Naive thymus-derived CD8-positive, alpha-beta T cell (primary cell): Measurements from ENCODE around the gene STING1. TPM values are rescaled to one million over a fixed set of nuclear protein-coding genes. Genes with fewer than 3 reads are reported as not detected.
"Not testable (repeated sequence)": the region's sequence is repeated elsewhere in the genome, so short reads cannot be mapped to it uniquely, and the experiment has no call there.

ENCODE experiments used
- ATAC-seq, 2 donors: fragments of 150-1000 bp; cut with Tn5 transposase in 1 of 2; sonication (Bioruptor Pico), chemical (Tn5 transposase) in 1 of 2; 1 replicate in 1 of 2; 2 replicates in 1 of 2; pipeline ENCODE4 v1.10.0; 2021; ENCODE audit warnings: mild to moderate bottlenecking in 2 of 2, moderate library complexity in 2 of 2
- POLR2A ChIA-PET: fragments of 350-600 bp; sonication (Branson Sonifier 250); formaldehyde crosslinking; loops from one replicate; lab custom pipeline; 2021; ENCODE audit warnings: antibody characterized with exemption; lab: Charles Lee
- DNase-seq, 10 donors: peaks; one replicate each; pipeline versions ENCODE4 v3.0.0 to v3.0.0-alpha.2; 2020 to 2022
- H3K27ac Mint-ChIP-seq, 10 donors: one replicate each; pipeline ENCODE4 v1.8.0; 2020 to 2022; ENCODE audit warnings: mild to moderate bottlenecking in 10 of 10, mixed read lengths in 10 of 10, moderate library complexity in 4 of 10, inconsistent platforms in 1 of 10
- H3K27me3 Mint-ChIP-seq, 5 donors: one replicate each; pipeline ENCODE4 v1.8.0; 2021 to 2022; ENCODE audit warnings: mixed read lengths in 5 of 5
- H3K36me3 Mint-ChIP-seq, 3 donors: one replicate each; pipeline ENCODE4 v1.8.0; 2020 to 2022; ENCODE audit warnings: mixed read lengths in 3 of 3, mild to moderate bottlenecking in 2 of 3, inconsistent platforms in 1 of 3
- H3K4me1 Mint-ChIP-seq, 4 donors: one replicate each; pipeline ENCODE4 v1.8.0; 2021 to 2022; ENCODE audit warnings: mixed read lengths in 4 of 4
- H3K4me3 Mint-ChIP-seq, 10 donors: one replicate each; pipeline ENCODE4 v1.8.0; 2020 to 2022; ENCODE audit warnings: mild to moderate bottlenecking in 10 of 10, mixed read lengths in 10 of 10, moderate library complexity in 6 of 10, inconsistent platforms in 1 of 10
- H3K9me3 Mint-ChIP-seq, 9 donors: one replicate each; pipeline ENCODE4 v1.8.0; 2020 to 2022; ENCODE audit warnings: mixed read lengths in 9 of 9, mild to moderate bottlenecking in 3 of 9, inconsistent platforms in 1 of 9, moderate library complexity in 1 of 9
- polyA plus RNA-seq, 3 donors: library from polyadenylated mRNA; unstranded; fragments of 300-500 nt; fragmentation: Illumina TruSeq; gene quantifications; one replicate each; pipeline ENCODE4 v1.2.3, GENCODE V29; 2021
- total RNA-seq, 8 experiments: library from RNA in 2 of 8; stranded (reverse) in 2 of 8; gene quantifications; one replicate each; pipeline ENCODE4 v1.2.3 and lab custom pipeline; 2021 to 2026

Gene STING1
- total and polyA plus RNA-seq, 5 experiments from 2014 or later, result 40.6 to 87.3 (median 65.3) TPM

- DNase-seq (no peak), ATAC-seq (no peak)
- H3K4me3 Mint-ChIP-seq, result no peak overlapping the region
- peak overlapping the region in 3 of 10 donors; percentile 11 to 86 (median 27) for H3K27ac Mint-ChIP-seq
- peaks cover 16 to 42% (median 30%) of the 10 kb centered on the region in 4 donors for H3K4me1 Mint-ChIP-seq
- H3K9me3 Mint-ChIP-seq, result no peaks in the 10 kb centered on the region
- H3K27me3 Mint-ChIP-seq, result no peaks in the 10 kb centered on the region
- POLR2A ChIA-PET, result interaction anchor here (0.7 to 1.9 kb wide), 4 partner anchors 8 to 16 kb away, joined by 3 to 15 read pairs (median 4); partner anchors contain the start of gene DNAJC18
- H3K36me3 Mint-ChIP-seq, result no peaks in the 10 kb centered on the region
Observed at GRCh38 chr5:139446956-139447779, 35.4 kb downstream of the STING1 start.

- no peak for DNase-seq
- Mint-ChIP-seq H3K36me3 (no peaks in the 10 kb centered on the region), H3K9me3 (no peaks in the 10 kb centered on the region), H3K27me3 (peaks cover 0 to 2% (median 0%) of the 10 kb centered on the region in 5 donors), H3K27ac (peak overlapping the region in 1 of 10 donors; percentile 63), H3K4me1 (peaks cover 16 to 42% (median 30%) of the 10 kb centered on the region in 4 donors), H3K4me3 (peak overlapping the region in 1 of 10 donors; percentile 6)
- no peak for ATAC-seq
- POLR2A ChIA-PET, result interaction anchor here (0.6 to 1.3 kb wide), 4 partner anchors 10 to 153 kb away, joined by 3 to 5 read pairs (median 4); no protein-coding TSS in a partner anchor
Observed at GRCh38 chr5:139445325-139446170, 37.0 kb downstream of the STING1 start.

- no peak for ATAC-seq
- no peaks in the 10 kb centered on the region for H3K36me3 Mint-ChIP-seq
- peak overlapping the region in 6 of 10 donors; percentile 20 to 55 (median 30) for H3K4me3 Mint-ChIP-seq
- DNase-seq, result no peak
- peaks cover 22 to 54% (median 37%) of the 10 kb centered on the region in 4 donors for H3K4me1 Mint-ChIP-seq
- POLR2A ChIA-PET, result interaction anchor here (0.6 to 2.2 kb wide), 5 partner anchors 14 to 147 kb away, joined by 3 to 8 read pairs (median 5); partner anchors contain the start of genes SMIM33 and STING1
- no peaks in the 10 kb centered on the region for H3K9me3 Mint-ChIP-seq
- peak overlapping the region in 8 of 10 donors; percentile 43 to 92 (median 82) for H3K27ac Mint-ChIP-seq
- peaks cover 0 to 2% (median 0%) of the 10 kb centered on the region in 5 donors for H3K27me3 Mint-ChIP-seq
Observed at GRCh38 chr5:139443831-139444453, 38.6 kb downstream of the STING1 start.

DNA sequence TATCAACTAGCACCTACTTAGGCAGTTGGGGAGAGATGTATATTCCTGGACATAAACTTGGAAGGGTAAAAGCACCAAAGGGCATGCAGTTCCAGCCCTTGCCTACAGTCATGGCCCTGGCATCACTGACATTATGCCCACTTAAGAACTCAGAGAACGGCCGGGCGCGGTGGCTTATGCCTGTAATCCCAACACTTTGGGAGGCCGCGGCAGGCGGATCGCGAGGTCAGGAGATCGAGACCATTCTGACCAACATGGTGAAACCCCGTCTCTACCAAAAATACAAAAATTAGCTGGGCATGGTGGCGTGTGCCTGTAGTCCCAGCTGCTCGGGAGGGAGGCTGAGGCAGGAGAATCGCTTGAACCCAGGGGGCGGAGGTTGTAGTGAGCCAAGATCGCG, 42.1 kb downstream of the STING1 start:
- H3K27ac Mint-ChIP-seq, result peak overlapping the region in 4 of 10 donors; percentile 40 to 99 (median 91)
- POLR2A ChIA-PET, result interaction anchor here (1.4 to 3.8 kb wide), 3 partner anchors 18 to 71 kb away, joined by 11 to 30 read pairs (median 22); partner anchors contain the start of gene STING1
- not testable (repeated sequence) for H3K36me3 Mint-ChIP-seq, H3K9me3 Mint-ChIP-seq, DNase-seq, H3K27me3 Mint-ChIP-seq, ATAC-seq
- peak overlapping the region in 3 of 10 donors; percentile 93 to 100 (median 99) for H3K4me3 Mint-ChIP-seq
- H3K4me1 Mint-ChIP-seq, result peaks cover 21 to 40% (median 36%) of the 10 kb centered on the region in 4 donors

DNA sequence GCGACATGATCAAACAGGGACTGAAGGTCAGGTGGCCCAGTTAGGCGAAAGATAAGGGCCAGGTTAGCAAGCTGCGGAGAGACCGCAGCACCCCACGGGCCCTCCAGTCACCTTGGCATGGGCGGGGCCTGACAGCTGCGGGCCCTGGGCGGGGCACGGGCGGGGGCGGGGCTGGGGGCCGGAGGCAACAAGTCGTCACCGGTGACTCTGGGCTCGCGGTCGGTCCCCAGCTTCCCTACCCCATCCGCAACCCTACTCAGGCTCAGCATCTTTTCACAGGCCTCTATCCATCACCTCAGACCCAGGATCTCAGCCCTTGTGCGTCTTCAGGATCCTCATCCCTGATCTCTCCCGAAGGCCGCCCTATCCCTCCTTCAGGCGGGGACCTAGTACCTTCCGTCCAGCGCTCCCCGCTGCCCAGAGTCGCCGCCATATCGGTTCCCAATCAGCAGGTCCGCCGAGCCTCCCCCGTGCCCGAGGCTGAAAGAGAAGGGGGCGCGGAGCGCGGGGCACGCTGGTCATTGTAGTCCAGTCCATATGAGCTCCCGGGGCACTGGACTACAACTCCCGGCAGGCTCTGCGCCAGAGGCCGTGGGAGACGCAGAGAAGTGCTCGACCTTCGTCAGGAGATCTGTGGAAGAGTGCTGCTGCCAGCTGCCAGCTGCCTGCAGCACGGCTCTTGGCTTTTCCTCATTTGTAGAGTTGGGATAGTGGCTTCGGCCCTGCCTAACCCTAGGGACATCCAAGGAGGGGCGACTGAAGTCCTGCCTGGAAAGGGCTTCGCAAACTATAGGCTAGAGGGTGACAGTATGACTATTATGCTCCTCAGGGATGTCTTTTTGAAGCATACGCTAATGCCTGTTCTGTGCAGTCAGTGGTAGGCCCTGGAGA, 43.3 kb downstream of the STING1 start, which contains the start of gene DNAJC18:
DNAJC18 (minus strand) TSS at position 513 of the 891 bp plus-strand sequence; CDS start at position 433, 80 bp downstream.
- Mint-ChIP-seq H3K4me3 (peak within 1 kb of the TSS; percentile 93 to 100 (median 98)), H3K9me3 (no peaks in the 10 kb centered on the region), H3K4me1 (peaks cover 21 to 38% (median 34%) of the 10 kb centered on the region in 4 donors), H3K36me3 (peaks cover 0 to 13% (median 0%) of the 10 kb centered on the region in 3 donors), H3K27me3 (peaks cover 0 to 2% (median 0%) of the 10 kb centered on the region in 5 donors), H3K27ac (peak within 1 kb of the TSS; percentile 97 to 100 (median 99))
- ATAC-seq (peak; percentile 93), DNase-seq (peak; percentile 81 to 93 (median 86))
- POLR2A ChIA-PET, result interaction anchor here (0.6 to 3.8 kb wide), 19 partner anchors 8 to 128 kb away, joined by 3 to 30 read pairs (median 4); partner anchors contain the start of genes ECSCR, PAIP2, SMIM33 and SPATA24

- H3K4me3 Mint-ChIP-seq, result peak overlapping the region; percentile 93 to 100 (median 98)
- peak overlapping the region; percentile 82 to 100 (median 99) for H3K27ac Mint-ChIP-seq
- peaks cover 0 to 2% (median 0%) of the 10 kb centered on the region in 5 donors for H3K27me3 Mint-ChIP-seq
- H3K4me1 Mint-ChIP-seq, result peaks cover 17 to 33% (median 28%) of the 10 kb centered on the region in 4 donors
- peak in 1 of 2 donors; percentile 1 for ATAC-seq
- no peak for DNase-seq
- H3K9me3 Mint-ChIP-seq, result no peaks in the 10 kb centered on the region
- POLR2A ChIA-PET, result interaction anchor here (0.8 to 3.8 kb wide), 16 partner anchors 9 to 129 kb away, joined by 3 to 30 read pairs (median 4); partner anchors contain the start of genes ECSCR, PAIP2, SMIM33 and SPATA24
- H3K36me3 Mint-ChIP-seq, result peaks cover 0 to 15% (median 0%) of the 10 kb centered on the region in 3 donors
Observed at GRCh38 chr5:139438707-139439012, 43.9 kb downstream of the STING1 start.

DNA sequence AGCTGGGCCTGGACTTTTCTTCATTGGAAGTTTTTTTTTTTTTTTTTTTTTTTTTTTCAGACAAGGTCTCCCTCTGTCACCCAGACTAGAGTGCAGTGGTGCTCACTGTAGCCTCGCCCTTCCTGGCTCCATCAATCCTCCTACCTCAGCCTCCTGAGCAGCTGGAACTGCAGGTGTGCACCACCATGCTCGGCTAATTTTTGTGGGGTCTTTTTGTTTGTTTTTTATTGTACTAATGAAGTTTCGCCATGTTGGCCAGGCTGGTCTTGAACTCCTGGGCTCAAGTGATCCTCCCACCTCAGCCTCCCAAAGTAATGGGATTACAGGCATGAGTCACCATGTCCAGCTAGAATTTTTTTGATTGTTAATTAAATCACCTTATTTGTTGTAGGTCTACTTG, 46.9 kb downstream of the STING1 start:
- Mint-ChIP-seq H3K9me3 (no peaks in the 10 kb centered on the region), H3K27ac (no peak overlapping the region), H3K4me3 (no peak overlapping the region), H3K36me3 (peaks cover 0 to 21% (median 0%) of the 10 kb centered on the region in 3 donors), H3K4me1 (peaks cover 14 to 24% (median 20%) of the 10 kb centered on the region in 4 donors), H3K27me3 (no peaks in the 10 kb centered on the region)
- POLR2A ChIA-PET, result interaction anchor here (0.6 to 0.7 kb wide), 2 partner anchors 35 to 323 kb away, joined by 3 read pairs; no protein-coding TSS in a partner anchor
- DNase-seq (no peak), ATAC-seq (no peak)

GRCh38 chr5:139431706-139432105, 50.9 kb downstream of the STING1 start:
- Mint-ChIP-seq H3K36me3 (peaks cover 0 to 31% (median 0%) of the 10 kb centered on the region in 3 donors), H3K4me1 (peaks cover 2 to 15% (median 10%) of the 10 kb centered on the region in 4 donors), H3K27ac (peak overlapping the region in 2 of 10 donors; percentile 19 to 78), H3K27me3 (no peaks in the 10 kb centered on the region), H3K9me3 (no peaks in the 10 kb centered on the region), H3K4me3 (no peak overlapping the region)
- DNase-seq, result no peak
- no peak for ATAC-seq
- POLR2A ChIA-PET, result no interaction called here

GRCh38 chr5:139430015-139430414, 52.5 kb downstream of the STING1 start:
- ATAC-seq, result peak; percentile 85 to 95
- peaks cover 2 to 15% (median 10%) of the 10 kb centered on the region in 4 donors for H3K4me1 Mint-ChIP-seq

DNA sequence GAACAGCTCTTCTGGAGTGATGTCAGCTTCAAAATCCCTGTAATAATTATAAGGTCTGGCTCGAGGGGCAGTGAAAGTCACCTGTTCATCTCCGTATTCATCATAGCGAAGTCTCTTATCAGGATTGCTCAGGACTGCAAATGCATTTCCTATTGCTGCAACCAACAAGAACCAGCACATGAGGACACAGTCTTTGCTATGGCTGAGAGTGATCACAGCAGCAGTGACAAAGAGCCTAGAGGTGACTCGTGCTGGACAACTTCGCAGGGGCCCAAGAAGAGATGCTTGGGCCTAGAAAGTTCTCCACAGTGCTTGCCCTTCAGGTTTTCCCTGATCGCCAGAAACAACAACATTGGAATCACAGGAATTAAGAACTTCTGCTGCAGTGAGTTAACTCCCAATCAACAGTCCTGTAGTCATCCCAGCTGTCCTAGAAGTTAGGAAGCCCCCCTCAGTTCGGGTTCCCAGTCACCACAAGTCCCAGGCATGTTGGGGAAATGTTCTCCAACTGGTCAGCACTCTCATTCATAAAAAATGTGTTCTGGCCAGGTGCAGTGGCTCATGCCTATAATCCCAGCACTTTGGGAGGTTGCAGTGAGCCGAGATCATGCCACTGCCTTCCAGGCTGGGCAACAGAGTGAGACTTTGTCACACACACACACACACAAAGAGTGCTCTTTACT, 56.2 kb downstream of the STING1 start:
- peaks cover 4 to 48% (median 16%) of the 10 kb centered on the region in 3 donors for H3K36me3 Mint-ChIP-seq
- DNase-seq (no peak), ATAC-seq (no peak)
- H3K27me3 Mint-ChIP-seq, result no peaks in the 10 kb centered on the region
- no peak overlapping the region for H3K4me3 Mint-ChIP-seq
- POLR2A ChIA-PET, result no interaction called here
- H3K4me1 Mint-ChIP-seq, result peaks cover 6 to 22% (median 15%) of the 10 kb centered on the region in 4 donors
- no peaks in the 10 kb centered on the region for H3K9me3 Mint-ChIP-seq
- H3K27ac Mint-ChIP-seq, result no peak overlapping the region

More at GRCh38 chr5:139430015-139430414, 52.5 kb downstream of the STING1 start:
- POLR2A ChIA-PET, result interaction anchor here (0.7 to 1.6 kb wide), 5 partner anchors 9 to 135 kb away, joined by 3 to 8 read pairs (median 5); partner anchors contain the start of genes DNAJC18 and STING1
- Mint-ChIP-seq H3K36me3 (peaks cover 0 to 37% (median under 1%) of the 10 kb centered on the region in 3 donors), H3K4me3 (peak overlapping the region in 5 of 10 donors; percentile 25 to 56 (median 38)), H3K27me3 (no peaks in the 10 kb centered on the region), H3K9me3 (no peaks in the 10 kb centered on the region), H3K27ac (peak overlapping the region in 9 of 10 donors; percentile 60 to 91 (median 87))
- DNase-seq, result peak in 3 of 10 donors; percentile 31 to 58 (median 57)
